ENCODE results near the gene C17orf114.

GRCh38 chr17:4807605-4808377, 5.7 kb upstream of the C17orf114 start:
- TF ChIP-seq CTCF (tag by site-specific recombination; IDR thresholded peaks at IDR 0.05), result no peak
- TF ChIP-seq BCL11B (tag by site-specific recombination; IDR thresholded peaks at IDR 0.05; ENCODE audit: low read depth), result no peak
- no peak for TF ChIP-seq ZNF311 (tag by site-specific recombination; IDR thresholded peaks at IDR 0.05; ENCODE audit: borderline replicate concordance)
- TF ChIP-seq ELK4 (IDR thresholded peaks at IDR 0.05; ENCODE audit: borderline replicate concordance, low read depth, low read length), result no peak
- TF ChIP-seq ZNF518A (tag by site-specific recombination; conservative IDR thresholded peaks at IDR 0.05; ENCODE audit: low read depth), result no peak
- TF ChIP-seq KLF10 (tag by site-specific recombination; IDR thresholded peaks at IDR 0.05), result no peak
- TF ChIP-seq REST (tag by site-specific recombination; IDR thresholded peaks at IDR 0.05), result no peak
- no peak for TF ChIP-seq ZNF23 (tag by site-specific recombination; IDR thresholded peaks at IDR 0.05; ENCODE audit: borderline replicate concordance)
- TF ChIP-seq ATF2 (tag by site-specific recombination; IDR thresholded peaks at IDR 0.05; ENCODE audit: low read depth), result no peak
- TF ChIP-seq ZBTB1 (tag by site-specific recombination; IDR thresholded peaks at IDR 0.05), result no peak
- TF ChIP-seq PRDM10 (tag by site-specific recombination; IDR thresholded peaks at IDR 0.05), result no peak
- TF ChIP-seq TSHZ1 (tag by site-specific recombination; IDR thresholded peaks at IDR 0.05; ENCODE audit: borderline replicate concordance), result no peak
- no peak for TF ChIP-seq HOXD13 (CRISPR knock-in tag; IDR thresholded peaks at IDR 0.05; ENCODE audit: borderline replicate concordance)
- no peak for TF ChIP-seq ZNF121 (tag by site-specific recombination; IDR thresholded peaks at IDR 0.05)

Measured in HEK293 (cell line).